OCI-LY7 (cell line): ENCODE measurements around the gene DACT2.
A peak's percentile ranks its signal among the peaks of the same experiment; 100 is the strongest.

Experiments used
- EZH2phosphoT487 ChIP-seq: fragments of 200-600 bp; sonication (generic); IDR thresholded peaks from 2 replicates; pipeline ENCODE4 v1.6.1; 2018; ENCODE audit warnings: low read depth, borderline replicate concordance, mild to moderate bottlenecking, mixed run types, antibody characterized with exemption, low read length, moderate library complexity, mixed read lengths
- TF ChIP-seq, protein P1 (sequence below): fragments of 200-600 bp; sonication (generic); conservative IDR thresholded peaks from 2 replicates; pipeline ENCODE4 v1.5.1; 2014; ENCODE audit warnings: mild to moderate bottlenecking, antibody characterized with exemption, low read length, moderate library complexity, mixed read lengths

DNA sequence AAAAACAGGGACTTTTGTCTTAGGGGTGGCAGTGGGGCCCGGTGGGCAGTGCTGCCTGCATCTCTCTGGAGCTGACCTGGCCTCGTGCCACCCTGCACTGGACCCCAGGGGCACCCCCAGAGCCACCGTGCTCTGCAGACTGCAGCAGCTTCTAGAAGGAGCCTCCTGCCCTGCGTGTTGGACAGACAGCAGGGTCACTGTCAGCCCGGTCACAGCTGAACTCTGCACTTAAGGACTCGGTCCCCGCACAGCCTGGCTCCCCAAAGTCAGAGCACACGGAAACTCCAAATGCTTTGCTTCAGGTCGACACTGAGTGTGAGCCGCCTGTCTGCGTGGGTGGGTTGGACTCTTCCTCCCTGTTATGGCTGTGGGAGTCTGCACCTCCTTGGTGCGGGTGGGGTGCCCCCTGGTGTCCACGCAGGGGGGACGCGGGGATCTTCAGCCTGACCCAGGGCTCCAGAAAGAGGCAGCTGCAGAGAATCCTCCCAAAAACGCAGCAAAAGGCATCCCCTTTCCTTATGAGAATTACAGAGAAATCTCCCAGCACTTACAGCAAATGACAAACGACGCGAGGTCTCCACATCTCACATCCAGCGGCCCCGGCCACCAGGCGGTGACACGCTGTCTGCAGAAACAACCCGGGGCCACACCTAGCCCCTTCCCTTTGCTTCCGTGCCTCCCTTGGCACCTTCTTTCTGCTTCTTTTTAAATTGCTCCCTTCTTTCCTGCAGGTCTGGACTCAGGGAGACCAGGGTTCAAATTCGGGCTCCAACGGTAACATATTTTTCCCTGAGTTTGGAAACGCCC lies 36.3 kb upstream of the DACT2 start:
- TF ChIP-seq, protein P1, sequence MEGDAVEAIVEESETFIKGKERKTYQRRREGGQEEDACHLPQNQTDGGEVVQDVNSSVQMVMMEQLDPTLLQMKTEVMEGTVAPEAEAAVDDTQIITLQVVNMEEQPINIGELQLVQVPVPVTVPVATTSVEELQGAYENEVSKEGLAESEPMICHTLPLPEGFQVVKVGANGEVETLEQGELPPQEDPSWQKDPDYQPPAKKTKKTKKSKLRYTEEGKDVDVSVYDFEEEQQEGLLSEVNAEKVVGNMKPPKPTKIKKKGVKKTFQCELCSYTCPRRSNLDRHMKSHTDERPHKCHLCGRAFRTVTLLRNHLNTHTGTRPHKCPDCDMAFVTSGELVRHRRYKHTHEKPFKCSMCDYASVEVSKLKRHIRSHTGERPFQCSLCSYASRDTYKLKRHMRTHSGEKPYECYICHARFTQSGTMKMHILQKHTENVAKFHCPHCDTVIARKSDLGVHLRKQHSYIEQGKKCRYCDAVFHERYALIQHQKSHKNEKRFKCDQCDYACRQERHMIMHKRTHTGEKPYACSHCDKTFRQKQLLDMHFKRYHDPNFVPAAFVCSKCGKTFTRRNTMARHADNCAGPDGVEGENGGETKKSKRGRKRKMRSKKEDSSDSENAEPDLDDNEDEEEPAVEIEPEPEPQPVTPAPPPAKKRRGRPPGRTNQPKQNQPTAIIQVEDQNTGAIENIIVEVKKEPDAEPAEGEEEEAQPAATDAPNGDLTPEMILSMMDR, result peak; percentile 59
- TF ChIP-seq EZH2phosphoT487, result no peak
